H1 (cell line): ENCODE measurements around the gene SENP1. TPM values are rescaled to one million over a fixed set of nuclear protein-coding genes. Genes with fewer than 3 reads are reported as not detected.

Experiments
- CTCF ChIA-PET: fragments of 300-600 bp; sonication (Branson Sonifier 250); formaldehyde crosslinking; loops from one replicate; lab custom pipeline; 2021; ENCODE audit not compliant: partially characterized antibody; lab: Charles Lee
- POLR2A ChIA-PET: fragments of 300-600 bp; sonication (Branson Sonifier 250); formaldehyde crosslinking; loops from one replicate; lab custom pipeline; 2021; ENCODE audit warnings: inconsistent platforms; ENCODE audit not compliant: partially characterized antibody; lab: Charles Lee
- DNase-seq, 2 experiments: peaks; one replicate each; pipeline versions ENCODE4 v3.0.0 to v3.0.0-alpha.2; 2010 to 2022; ENCODE audit warnings: low spot score in 2 of 2, low read depth in 1 of 2, mixed read lengths in 1 of 2
- FAIRE-seq: peaks from 2 replicates; lab custom pipeline; 2011; peaks lifted over from hg19 to GRCh38; lab: Jason Lieb, UNC
- H2AFZ ChIP-seq: 2 replicates; pipeline ENCODE4 v1.8.1; 2012; ENCODE audit warnings: low read length, inconsistent platforms
- H2AK5ac ChIP-seq: 2 replicates; pipeline ENCODE4 v1.6.1; 2013; ENCODE audit warnings: low read depth, low read length
- H2BK120ac ChIP-seq: replicated peaks from 2 replicates; pipeline ENCODE3; 2013; ENCODE audit warnings: low read depth, low read length, inconsistent platforms
- H2BK12ac ChIP-seq: 2 replicates; pipeline ENCODE4 v1.6.1; 2013; ENCODE audit warnings: low read depth, low read length
- H2BK15ac ChIP-seq: 2 replicates; pipeline ENCODE4 v1.6.1; 2013; ENCODE audit warnings: low read length
- H2BK20ac ChIP-seq: 2 replicates; pipeline ENCODE4 v1.6.1; 2013; ENCODE audit warnings: low read length
- H2BK5ac ChIP-seq: 2 replicates; pipeline ENCODE4 v1.6.1; 2013; ENCODE audit warnings: low read depth, low read length
- H3K14ac ChIP-seq: 2 replicates; pipeline ENCODE4 v1.6.1; 2013; ENCODE audit warnings: inconsistent platforms; ENCODE audit not compliant: insufficient read length
- H3K18ac ChIP-seq: 2 replicates; pipeline ENCODE4 v1.6.1; 2013; ENCODE audit warnings: low read length; ENCODE audit errors: extremely low read depth
- H3K23ac ChIP-seq: 2 replicates; pipeline ENCODE4 v1.6.1; 2013; ENCODE audit warnings: inconsistent platforms; ENCODE audit not compliant: insufficient read length
- H3K23me2 ChIP-seq: 2 replicates; pipeline ENCODE4 v1.6.1; 2013; ENCODE audit warnings: low read depth, low read length
- H3K27ac ChIP-seq: 2 replicates; pipeline ENCODE4 v1.6.1; 2011; ENCODE audit warnings: low read depth, low read length, inconsistent platforms
- H3K27me3 ChIP-seq, 4 experiments: replicated peaks in 1 of 4; 1 replicate in 1 of 4; 2 replicates in 3 of 4; pipeline versions ENCODE4 v1.6.1 to v1.8.1; 2011 to 2013; ENCODE audit warnings: low read length in 3 of 4, mild to moderate bottlenecking in 3 of 4, inconsistent platforms in 2 of 4, mixed read lengths in 2 of 4, moderate library complexity in 1 of 4; ENCODE audit not compliant: control insufficient read depth in 3 of 4, insufficient read depth in 3 of 4; ENCODE audit errors: extremely low read depth in 1 of 4
- H3K36me3 ChIP-seq, 4 experiments: 2 replicates each; pipeline versions ENCODE4 v1.6.1 to v1.8.1; 2011 to 2013; ENCODE audit warnings: mild to moderate bottlenecking in 4 of 4, low read length in 3 of 4, moderate library complexity in 2 of 4, control low read depth in 1 of 4, inconsistent platforms in 1 of 4; ENCODE audit not compliant: insufficient read depth in 4 of 4, control insufficient read depth in 2 of 4
- H3K4ac ChIP-seq: replicated peaks from 2 replicates; pipeline ENCODE3; 2013; ENCODE audit warnings: low read length, low read depth, mixed read lengths, inconsistent platforms; ENCODE audit not compliant: insufficient read length
- H3K4me1 ChIP-seq, 4 experiments: replicated peaks in 1 of 4; 1 replicate in 1 of 4; 2 replicates in 3 of 4; pipeline versions ENCODE4 v1.6.1 to v1.8.1; 2011 to 2013; ENCODE audit warnings: low read length in 3 of 4, inconsistent platforms in 2 of 4, mixed read lengths in 1 of 4; ENCODE audit not compliant: insufficient read depth in 4 of 4, control insufficient read depth in 3 of 4
- H3K4me2 ChIP-seq, 2 experiments: 2 replicates each; pipeline versions ENCODE4 v1.6.1 to v1.8.1; 2011 to 2013; ENCODE audit warnings: low read depth in 2 of 2, low read length in 2 of 2, control low read depth in 1 of 2, inconsistent platforms in 1 of 2, mild to moderate bottlenecking in 1 of 2; ENCODE audit not compliant: insufficient read depth in 1 of 2
- H3K4me3 ChIP-seq, 4 experiments: fragments of 200-600, 300-600 bp in 1 of 4; sonication (generic), shearing (Covaris generic), sonication (Bioruptor Twin) in 1 of 4; 2 replicates each; pipeline versions ENCODE4 v1.5.1 to v1.8.1; 2011 to 2016; ENCODE audit warnings: low read length in 4 of 4, low read depth in 3 of 4, control low read depth in 2 of 4, inconsistent platforms in 2 of 4, mild to moderate bottlenecking in 2 of 4, mixed read lengths in 1 of 4, moderate library complexity in 1 of 4; ENCODE audit not compliant: insufficient read depth in 2 of 4; ENCODE audit errors: extremely low read depth in 1 of 4
- H3K56ac ChIP-seq: replicated peaks from 2 replicates; pipeline ENCODE3; 2013; ENCODE audit warnings: low read depth, mild to moderate bottlenecking, mixed read lengths, low read length, inconsistent platforms; ENCODE audit not compliant: insufficient read length
- H3K79me1 ChIP-seq: 2 replicates; pipeline ENCODE4 v1.6.1; 2013; ENCODE audit warnings: low read depth, low read length, control low read depth
- H3K79me2 ChIP-seq, 2 experiments: 2 replicates each; pipeline versions ENCODE4 v1.6.1 to v1.8.1; 2012 to 2013; ENCODE audit warnings: low read length in 2 of 2, mild to moderate bottlenecking in 2 of 2, inconsistent platforms in 1 of 2; ENCODE audit not compliant: insufficient read depth in 2 of 2, control insufficient read depth in 1 of 2
- H3K9ac ChIP-seq, 4 experiments: replicated peaks in 1 of 4; 1 replicate in 1 of 4; 2 replicates in 3 of 4; pipeline versions ENCODE4 v1.6.1 to v1.8.1; 2011 to 2013; ENCODE audit warnings: low read depth in 3 of 4, low read length in 3 of 4, control low read depth in 2 of 4, mild to moderate bottlenecking in 2 of 4, moderate library complexity in 2 of 4, inconsistent platforms in 1 of 4; ENCODE audit errors: extremely low read depth in 1 of 4
- H3K9me3 ChIP-seq, 2 experiments: 2 replicates each; pipeline versions ENCODE4 v1.6.1 to v1.8.1; 2012 to 2013; ENCODE audit warnings: mild to moderate bottlenecking in 2 of 2, moderate library complexity in 2 of 2, control low read depth in 1 of 2, inconsistent platforms in 1 of 2, low read depth in 1 of 2, low read length in 1 of 2, mixed read lengths in 1 of 2; ENCODE audit not compliant: insufficient read depth in 2 of 2
- H4K20me1 ChIP-seq, 2 experiments: replicated peaks in 1 of 2; 2 replicates each; pipeline versions ENCODE3 to v1.8.1; 2011 to 2013; ENCODE audit warnings: inconsistent platforms in 2 of 2, low read length in 2 of 2, mild to moderate bottlenecking in 1 of 2; ENCODE audit not compliant: insufficient read depth in 2 of 2, control insufficient read depth in 1 of 2
- H4K5ac ChIP-seq: 2 replicates; pipeline ENCODE4 v1.6.1; 2013; ENCODE audit warnings: low read length, low read depth, mixed read lengths, inconsistent platforms; ENCODE audit not compliant: insufficient read length
- H4K8ac ChIP-seq: 2 replicates; pipeline ENCODE4 v1.8.0; 2013; ENCODE audit warnings: mild to moderate bottlenecking, moderate library complexity, low read length, inconsistent platforms; ENCODE audit not compliant: insufficient read depth; ENCODE audit errors: extremely low read depth
- H4K91ac ChIP-seq: replicated peaks from 2 replicates; pipeline ENCODE3; 2013; ENCODE audit warnings: low read length, mixed read lengths, inconsistent platforms; ENCODE audit not compliant: insufficient read length
- ATF3 ChIP-seq: IDR thresholded peaks from 2 replicates; pipeline ENCODE4 v1.6.1; 2011; ENCODE audit warnings: low read depth, mild to moderate bottlenecking, low read length; ENCODE audit not compliant: insufficient read depth
- BCL11A ChIP-seq, 2 experiments: IDR thresholded peaks; one replicate each; pipeline ENCODE4 v1.6.1; 2011; ENCODE audit warnings: low read depth in 2 of 2, low read length in 2 of 2, mild to moderate bottlenecking in 2 of 2
- HDAC6 ChIP-seq: IDR thresholded peaks from one replicate; pipeline ENCODE4 v1.7.1; 2012; ENCODE audit warnings: low read depth, mild to moderate bottlenecking, inconsistent platforms, low read length, moderate library complexity
- RNF2 ChIP-seq: fragments of 200-900, 300-1000 bp; sonication (generic); IDR thresholded peaks from 2 replicates; pipeline ENCODE4 v1.7.1; 2016; ENCODE audit warnings: borderline replicate concordance, low read depth, mild to moderate bottlenecking, antibody characterized with exemption, low read length; ENCODE audit not compliant: poor library complexity, severe bottlenecking; ENCODE audit errors: missing control alignments
- SAP30 ChIP-seq: fragments of 300-600 bp; sonication (generic); IDR thresholded peaks from 2 replicates; pipeline ENCODE4 v1.7.1; 2012; ENCODE audit warnings: low read length, moderate library complexity, mild to moderate bottlenecking, inconsistent platforms; ENCODE audit not compliant: insufficient read depth, insufficient replicate concordance
- SIX5 ChIP-seq: IDR thresholded peaks from 2 replicates; pipeline ENCODE4 v1.6.1; 2011; ENCODE audit warnings: mild to moderate bottlenecking, low read depth, low read length
- SUZ12 ChIP-seq: fragments of 200-600 bp; sonication (generic); IDR thresholded peaks from 2 replicates; pipeline ENCODE4 v1.6.1; 2012; ENCODE audit warnings: mild to moderate bottlenecking, inconsistent platforms, low read length, moderate library complexity, mixed read lengths
- WGBS, 2 experiments: shearing (Covaris generic) in 1 of 2; methylation state at CpG; one replicate each; pipeline versions ENCODE4 v1.1.6 to v1.1.7; 2013 to 2015; ENCODE audit warnings: low lambda C conversion rate in 2 of 2, mixed read lengths in 2 of 2, inconsistent platforms in 1 of 2, low coverage in 1 of 2, missing lambda C conversion rate in 1 of 2; ENCODE audit not compliant: insufficient replicate concordance in 2 of 2, insufficient coverage in 1 of 2, insufficient read length in 1 of 2; ENCODE audit errors: extremely low coverage in 1 of 2, missing lambda C conversion rate in 1 of 2; 5-methylcytosine and 5-hydroxymethylcytosine counted together
- polyA plus RNA-seq, 7 experiments: library from polyadenylated mRNA; depleted of rRNA in 3 of 7; stranded (reverse) in 5 of 7; unstranded in 2 of 7; fragments of >200 nt in 5 of 7; fragments of 200-250 nt in 2 of 7; gene quantifications; 1 replicate in 5 of 7; 2 replicates in 1 of 7; 4 replicates in 1 of 7; pipeline versions ENCODE4 v1.2.1 to v1.2.3, GENCODE V29; 2011 to 2013; ENCODE audit warnings: missing spikeins in 2 of 7, mixed read lengths in 2 of 7
- total RNA-seq: library from RNA; stranded (reverse); fragmentation: NEBNext Ultra II Directional; extraction: Animal tissue kit (Norgen Biotek cat#: 25700); gene quantifications from 2 replicates; pipeline ENCODE4 v1.2.1, GENCODE V29; 2021
- TF ChIP-seq, protein P1 (sequence below): IDR thresholded peaks from 2 replicates; pipeline ENCODE4 v1.6.1; 2011; ENCODE audit warnings: low read length, improper control_type of control experiment

Gene SENP1
- total and polyA plus RNA-seq, 2 of the 8 experiments (the other 6 are each of a cell fraction or from before 2014, with no cell fraction given): 14.2 to 31.5 TPM

DNA sequence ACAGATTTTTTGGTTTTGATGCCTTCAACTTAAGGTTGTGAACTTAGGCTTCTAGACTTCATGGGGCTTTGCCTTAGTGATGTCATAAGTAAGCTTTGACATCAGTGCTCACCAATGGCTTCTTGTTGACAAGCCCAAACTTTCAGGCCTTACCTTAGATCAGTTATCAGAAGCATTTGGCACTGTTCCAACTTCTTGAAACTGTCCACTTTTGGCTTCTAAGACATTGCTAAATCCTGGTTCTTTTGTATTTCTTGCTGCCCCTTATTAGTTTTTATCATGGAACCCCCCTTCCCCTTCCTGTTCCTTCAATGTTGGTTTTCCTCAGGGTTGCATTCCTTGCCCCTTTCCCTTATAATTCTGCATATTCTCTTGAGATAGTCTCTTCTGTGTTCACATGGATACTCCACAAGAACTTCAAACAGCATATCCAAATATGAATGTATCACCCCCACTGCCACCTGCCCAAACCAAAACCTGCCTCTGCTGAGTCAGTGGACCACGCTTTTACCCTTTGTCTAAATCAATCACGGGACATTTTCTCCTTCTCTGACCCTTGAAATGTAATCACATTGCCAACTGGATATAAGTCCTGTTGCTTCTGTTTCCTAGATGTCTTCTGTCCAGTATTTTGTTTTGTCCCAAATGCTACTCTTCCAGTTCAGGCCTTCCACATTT lies 21.2 kb upstream of the SENP1 start:
- no peak overlapping the region for H3K4me2 ChIP-seq
- no peak for FAIRE-seq
- no peaks in the 10 kb centered on the region for H3K23me2 ChIP-seq
- H3K9me3 ChIP-seq: no peaks in the 10 kb centered on the region
- no peak overlapping the region for H4K8ac ChIP-seq
- H3K18ac ChIP-seq: no peak overlapping the region
- H2BK12ac ChIP-seq: no peak overlapping the region
- no peak overlapping the region for H3K14ac ChIP-seq
- no peak overlapping the region for H2BK20ac ChIP-seq
- H2AFZ ChIP-seq: no peak overlapping the region
- H3K36me3 ChIP-seq: peaks cover 12 to 80% (median 58%) of the 10 kb centered on the region in 4 experiments
- peaks cover 0 to 3% of the 10 kb centered on the region in 2 experiments for H4K20me1 ChIP-seq
- DNase-seq: no peak
- H3K4ac ChIP-seq: no peak overlapping the region
- H3K27me3 ChIP-seq: no peaks in the 10 kb centered on the region
- WGBS, 2 experiments: 92% methylated on average over 2 of the region's 2 CpGs; no CpG with 5 or more reads in 1 of the 2 experiments
- H2AK5ac ChIP-seq: no peak overlapping the region
- no peaks in the 10 kb centered on the region; the same call in 1 of the 2 replicates for H3K79me1 ChIP-seq
- H4K5ac ChIP-seq: no peak overlapping the region
- no peak overlapping the region for H3K9ac ChIP-seq
- H3K79me2 ChIP-seq: peaks cover under 1 to 2% of the 10 kb centered on the region in 2 experiments; a peak in 1 of 4 replicates
- H3K23ac ChIP-seq: no peak overlapping the region
- no peaks in the 10 kb centered on the region for H3K4me1 ChIP-seq
- no peak overlapping the region for H3K27ac ChIP-seq
- no peak overlapping the region for H4K91ac ChIP-seq
- H2BK5ac ChIP-seq: no peak overlapping the region
- POLR2A ChIA-PET: interaction anchor here (1.6 kb wide), 1 partner anchor 21 kb away, joined by 5 read pairs; the partner anchor contains the start of gene SENP1
- H2BK15ac ChIP-seq: no peak overlapping the region
- H3K4me3 ChIP-seq: no peak overlapping the region
- no peak overlapping the region for H2BK120ac ChIP-seq
- CTCF ChIA-PET: no interaction called here
- no peak overlapping the region for H3K56ac ChIP-seq
- TF ChIP-seq ATF3 (no peak), BCL11A (IDR thresholded peaks at IDR 0.05; ENCODE audit: low read depth in 2 of 2, low read length in 2 of 2) (no peak), SIX5 (no peak), HDAC6 (no peak), SUZ12 (no peak), SAP30 (no peak), RNF2 (no peak)
- TF ChIP-seq, protein P1, sequence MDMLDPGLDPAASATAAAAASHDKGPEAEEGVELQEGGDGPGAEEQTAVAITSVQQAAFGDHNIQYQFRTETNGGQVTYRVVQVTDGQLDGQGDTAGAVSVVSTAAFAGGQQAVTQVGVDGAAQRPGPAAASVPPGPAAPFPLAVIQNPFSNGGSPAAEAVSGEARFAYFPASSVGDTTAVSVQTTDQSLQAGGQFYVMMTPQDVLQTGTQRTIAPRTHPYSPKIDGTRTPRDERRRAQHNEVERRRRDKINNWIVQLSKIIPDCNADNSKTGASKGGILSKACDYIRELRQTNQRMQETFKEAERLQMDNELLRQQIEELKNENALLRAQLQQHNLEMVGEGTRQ: no peak
